Neuronal stem cell (in vitro differentiated cells): ENCODE measurements around the gene TPO.

Experiments
- DNase-seq: peaks from one replicate; pipeline ENCODE4 v3.0.0-alpha.2; 2013; ENCODE audit warnings: low spot score
- H2AFZ ChIP-seq: one replicate; pipeline ENCODE4 v1.6.1; 2013; ENCODE audit warnings: mild to moderate bottlenecking, low read length, inconsistent platforms
- H2AK5ac ChIP-seq: 2 replicates; pipeline ENCODE4 v1.6.1; 2013; ENCODE audit warnings: low read depth, mild to moderate bottlenecking, inconsistent platforms, low read length, moderate library complexity, mixed read lengths
- H2BK120ac ChIP-seq: 2 replicates; pipeline ENCODE4 v1.6.1; 2013; ENCODE audit warnings: low read depth, mild to moderate bottlenecking, inconsistent platforms, low read length, moderate library complexity, mixed read lengths
- H2BK12ac ChIP-seq: one replicate; pipeline ENCODE4 v1.6.1; 2013; ENCODE audit warnings: low read length, inconsistent platforms
- H2BK15ac ChIP-seq: 2 replicates; pipeline ENCODE4 v1.6.1; 2013; ENCODE audit warnings: mild to moderate bottlenecking, low read length, inconsistent platforms, mixed read lengths
- H2BK5ac ChIP-seq: one replicate; pipeline ENCODE4 v1.6.1; 2013; ENCODE audit warnings: inconsistent platforms, mild to moderate bottlenecking, low read length, moderate library complexity
- H3K14ac ChIP-seq: one replicate; pipeline ENCODE4 v1.6.1; 2013; ENCODE audit warnings: low read length, inconsistent platforms
- H3K18ac ChIP-seq: 2 replicates; pipeline ENCODE4 v1.6.1; 2013; ENCODE audit warnings: low read length, inconsistent platforms
- H3K23ac ChIP-seq: 2 replicates; pipeline ENCODE4 v1.6.1; 2013; ENCODE audit warnings: low read depth, mild to moderate bottlenecking, mixed read lengths, low read length, inconsistent platforms; ENCODE audit not compliant: poor library complexity
- H3K27ac ChIP-seq: replicated peaks from 3 replicates; pipeline ENCODE4 v1.5.1; 2013; ENCODE audit warnings: low read length, inconsistent platforms
- H3K27me3 ChIP-seq, 3 experiments: 2 replicates each; pipeline ENCODE4 v1.6.1; 2013; ENCODE audit warnings: low read length in 3 of 3, mild to moderate bottlenecking in 2 of 3, inconsistent platforms in 1 of 3, low read depth in 1 of 3, mixed read lengths in 1 of 3, moderate library complexity in 1 of 3; ENCODE audit not compliant: control insufficient read depth in 3 of 3, insufficient read depth in 3 of 3
- H3K36me3 ChIP-seq, 2 donors: replicated peaks in 1 of 2; 2 replicates each; pipeline ENCODE4 v1.6.1; 2013; ENCODE audit warnings: low read length in 2 of 2; ENCODE audit not compliant: control insufficient read depth in 2 of 2, insufficient read depth in 2 of 2
- H3K4ac ChIP-seq: 2 replicates; pipeline ENCODE4 v1.6.1; 2013; ENCODE audit warnings: inconsistent platforms, mild to moderate bottlenecking, low read length, moderate library complexity
- H3K4me1 ChIP-seq, 2 donors: 1 replicate in 1 of 2; 2 replicates in 1 of 2; pipeline ENCODE4 v1.6.1; 2013; ENCODE audit warnings: low read length in 2 of 2, low read depth in 1 of 2; ENCODE audit not compliant: control insufficient read depth in 2 of 2, insufficient read depth in 1 of 2
- H3K4me2 ChIP-seq: one replicate; pipeline ENCODE4 v1.6.1; 2013; ENCODE audit warnings: mild to moderate bottlenecking, low read length, inconsistent platforms; ENCODE audit not compliant: insufficient read depth, poor library complexity, severe bottlenecking
- H3K4me3 ChIP-seq, 2 donors: 2 replicates each; pipeline ENCODE4 v1.5.1; 2013; ENCODE audit warnings: low read length in 2 of 2, mild to moderate bottlenecking in 2 of 2, inconsistent platforms in 1 of 2, moderate library complexity in 1 of 2
- H3K79me1 ChIP-seq: one replicate; pipeline ENCODE4 v1.6.1; 2013; ENCODE audit warnings: low read depth, mild to moderate bottlenecking, inconsistent platforms, low read length, moderate library complexity
- H3K9ac ChIP-seq: one replicate; pipeline ENCODE4 v1.6.1; 2013; ENCODE audit warnings: mild to moderate bottlenecking, low read depth, low read length, inconsistent platforms; ENCODE audit not compliant: poor library complexity
- H3K9me3 ChIP-seq, 2 donors: replicated peaks in 1 of 2; 2 replicates each; pipeline versions ENCODE3 to v1.6.1; 2013; ENCODE audit warnings: low read length in 2 of 2, mild to moderate bottlenecking in 2 of 2, inconsistent platforms in 1 of 2, low read depth in 1 of 2, mixed read lengths in 1 of 2, moderate library complexity in 1 of 2; ENCODE audit not compliant: control insufficient read depth in 2 of 2, insufficient read depth in 1 of 2
- H4K8ac ChIP-seq: one replicate; pipeline ENCODE4 v1.6.1; 2013; ENCODE audit warnings: low read depth, mild to moderate bottlenecking, inconsistent platforms, low read length, moderate library complexity
- H4K91ac ChIP-seq: one replicate; pipeline ENCODE4 v1.6.1; 2013; ENCODE audit warnings: low read length, low read depth, mild to moderate bottlenecking, inconsistent platforms; ENCODE audit not compliant: poor library complexity
- WGBS, 2 donors: extraction: QIAGEN DNeasy Blood & Tissue Kit; methylation state at CpG; one replicate each; pipeline ENCODE4 v1.1.7; 2013; ENCODE audit warnings: missing lambda C conversion rate in 2 of 2, mixed read lengths in 1 of 2; ENCODE audit not compliant: insufficient read length in 2 of 2, insufficient replicate concordance in 1 of 2; ENCODE audit errors: extremely low coverage in 2 of 2; 5-methylcytosine and 5-hydroxymethylcytosine counted together

The TPO gene

DNA sequence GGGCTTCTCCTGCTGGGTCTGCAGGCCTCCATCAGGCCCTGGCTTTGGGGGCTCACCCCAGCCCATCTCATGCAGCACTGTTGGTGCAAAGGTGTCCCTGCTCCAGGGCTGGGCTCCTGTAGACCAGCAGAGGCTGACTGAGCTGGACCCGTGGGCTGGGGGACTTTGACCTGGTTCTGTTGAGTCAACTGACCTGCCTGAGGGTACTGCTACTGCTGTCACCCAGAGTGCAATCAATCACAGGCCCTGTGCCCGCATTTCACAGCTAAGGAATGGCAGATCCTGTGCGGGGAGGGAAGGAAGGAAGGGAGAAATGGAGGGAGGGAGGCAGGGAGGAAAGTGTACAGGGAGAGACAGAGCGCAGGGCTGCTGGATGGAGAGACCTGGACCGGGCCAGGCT is 136.8 kb downstream of the TPO start:
- Histone ChIP-seq H4K91ac (no peak overlapping the region), H2AFZ (no peak overlapping the region)
- WGBS, 2 donors, result no CpG with 5 or more reads among the region's 5 CpGs

DNA sequence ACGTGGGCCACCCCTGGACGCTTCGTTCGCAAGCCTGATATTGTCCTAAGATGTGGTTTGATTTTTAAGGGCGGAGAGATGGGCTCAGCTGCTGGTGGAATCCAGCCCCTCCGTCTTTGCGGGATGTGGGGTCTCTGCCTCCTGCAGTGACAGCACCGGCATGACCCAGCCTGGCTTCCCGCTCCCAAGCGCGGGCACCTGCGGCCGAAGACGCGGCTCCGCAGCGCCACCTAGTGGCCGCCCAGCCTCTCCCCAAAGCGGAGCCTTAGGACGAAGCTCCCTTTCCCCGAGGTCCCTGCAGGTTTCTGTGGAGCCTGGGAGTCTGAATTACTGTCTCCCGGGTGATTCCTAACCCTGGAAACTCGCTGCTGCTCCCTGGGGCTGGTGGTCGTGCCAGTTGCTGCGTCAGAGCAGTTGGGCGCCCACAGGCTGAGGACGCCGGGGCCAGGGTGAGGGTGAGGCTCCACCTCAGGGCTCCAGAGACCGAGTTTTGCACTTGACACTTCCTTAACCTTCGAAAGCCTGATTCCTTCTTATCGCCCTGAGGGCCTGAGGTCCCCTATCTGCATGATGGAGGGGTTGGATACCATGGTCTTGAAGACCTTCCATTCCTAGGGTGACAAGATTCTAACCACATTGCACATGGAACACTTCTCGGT is 137.5 kb downstream of the TPO start:
- Histone ChIP-seq H3K14ac (no peak overlapping the region), H4K8ac (no peak overlapping the region), H3K4me3 (no peak overlapping the region), H3K27ac (no peak overlapping the region), H3K9ac (no peak overlapping the region), H2BK5ac (no peak overlapping the region), H3K4me1 (no peaks in the 10 kb centered on the region), H2BK15ac (no peak overlapping the region), H2AK5ac (no peak overlapping the region), H3K18ac (peak overlapping the region; percentile 29), H3K36me3 (no peaks in the 10 kb centered on the region), H3K27me3 (no peaks in the 10 kb centered on the region), H3K79me1 (no peaks in the 10 kb centered on the region), H4K91ac (no peak overlapping the region), H2BK120ac (no peak overlapping the region), H3K23ac (no peak overlapping the region), H3K4ac (no peak overlapping the region), H2BK12ac (no peak overlapping the region), H3K4me2 (no peak overlapping the region), H3K9me3 (no peaks in the 10 kb centered on the region), H2AFZ (peak overlapping the region; percentile 70)
- DNase-seq, result peak; percentile 48
- no CpG with 5 or more reads among the region's 32 CpGs for WGBS, 2 donors

More for the DNA sequence above, 136.8 kb downstream of the TPO start:
- H3K9me3 ChIP-seq, result no peaks in the 10 kb centered on the region
- H3K9ac ChIP-seq, result no peak overlapping the region
- H3K79me1 ChIP-seq, result no peaks in the 10 kb centered on the region
- H3K27ac ChIP-seq, result no peak overlapping the region
- H2AK5ac ChIP-seq, result no peak overlapping the region
- no peak overlapping the region for H3K23ac ChIP-seq
- no peak overlapping the region for H2BK5ac ChIP-seq
- no peak overlapping the region for H2BK120ac ChIP-seq
- no peaks in the 10 kb centered on the region for H3K36me3 ChIP-seq
- H2BK15ac ChIP-seq, result no peak overlapping the region
- no peak overlapping the region for H3K14ac ChIP-seq
- no peak overlapping the region for H4K8ac ChIP-seq
- H2BK12ac ChIP-seq, result peak overlapping the region; percentile 14
- H3K4me3 ChIP-seq, result no peak overlapping the region
- no peak overlapping the region for H3K4ac ChIP-seq
- DNase-seq, result no peak
- peak overlapping the region; percentile 15 for H3K18ac ChIP-seq
- no peaks in the 10 kb centered on the region for H3K4me1 ChIP-seq
- no peak overlapping the region for H3K4me2 ChIP-seq
- no peaks in the 10 kb centered on the region for H3K27me3 ChIP-seq

DNA sequence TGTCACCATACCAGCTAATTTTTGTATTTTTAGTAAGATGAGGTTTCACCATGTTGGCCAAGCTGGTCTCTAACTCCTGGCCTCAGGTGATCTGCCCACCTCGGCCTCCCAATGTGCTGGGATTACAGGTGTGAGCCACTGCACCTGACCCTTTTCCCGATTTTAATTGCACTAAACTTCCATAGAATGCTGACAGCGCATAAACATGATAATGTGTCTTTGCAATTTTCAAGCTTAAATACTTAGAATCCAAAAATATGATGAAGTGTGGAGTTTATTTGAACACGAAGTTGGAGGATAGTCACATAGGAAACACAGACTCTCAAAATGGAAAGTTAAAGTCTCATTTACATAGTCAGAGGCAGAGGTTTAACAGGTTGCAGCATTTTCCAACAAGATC is 138.6 kb downstream of the TPO start:
- Histone ChIP-seq H2BK15ac (no peak overlapping the region), H3K4me1 (no peaks in the 10 kb centered on the region), H3K9ac (no peak overlapping the region), H2BK120ac (no peak overlapping the region), H3K14ac (no peak overlapping the region), H3K27ac (no peak overlapping the region), H3K27me3 (no peaks in the 10 kb centered on the region), H2AK5ac (no peak overlapping the region), H3K4ac (no peak overlapping the region), H3K23ac (no peak overlapping the region), H3K79me1 (no peaks in the 10 kb centered on the region), H2BK12ac (no peak overlapping the region), H2AFZ (no peak overlapping the region), H2BK5ac (no peak overlapping the region), H3K36me3 (no peaks in the 10 kb centered on the region), H4K8ac (no peak overlapping the region), H3K9me3 (no peaks in the 10 kb centered on the region), H4K91ac (no peak overlapping the region), H3K4me3 (no peak overlapping the region), H3K18ac (no peak overlapping the region), H3K4me2 (no peak overlapping the region)
- no peak for DNase-seq
- WGBS, 2 donors, result no CpG with 5 or more reads among the region's 4 CpGs

DNA sequence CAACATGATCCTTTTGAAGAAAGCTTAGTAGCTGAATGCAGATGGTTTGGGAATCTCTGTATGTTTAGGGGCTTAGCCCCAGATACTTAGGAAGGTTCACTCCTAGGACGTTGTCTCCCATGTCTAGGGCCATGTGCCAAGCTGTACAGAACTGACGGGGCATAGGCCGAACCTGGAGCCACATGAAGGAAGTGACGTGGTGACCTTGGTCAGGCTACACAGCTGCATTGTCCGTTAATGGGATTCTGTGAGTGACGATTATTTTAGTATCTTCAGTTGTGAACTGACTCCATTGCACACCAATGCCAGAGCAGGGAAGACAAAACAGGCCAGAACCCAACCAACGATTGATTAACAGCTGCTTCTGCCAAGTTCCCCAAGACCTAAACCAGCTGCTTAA is 139.3 kb downstream of the TPO start:
- no peak overlapping the region for H3K14ac ChIP-seq
- no peak overlapping the region for H2AK5ac ChIP-seq
- no peak overlapping the region for H3K23ac ChIP-seq
- H2BK5ac ChIP-seq, result no peak overlapping the region
- H3K4me3 ChIP-seq, result no peak overlapping the region
- no peak overlapping the region for H4K8ac ChIP-seq
- H3K36me3 ChIP-seq, result no peaks in the 10 kb centered on the region
- no peak for DNase-seq
- H3K4ac ChIP-seq, result no peak overlapping the region
- H2BK15ac ChIP-seq, result no peak overlapping the region
- no peak overlapping the region for H3K4me2 ChIP-seq
- H3K79me1 ChIP-seq, result no peaks in the 10 kb centered on the region
- no peaks in the 10 kb centered on the region for H3K9me3 ChIP-seq
- H2BK120ac ChIP-seq, result no peak overlapping the region
- no peaks in the 10 kb centered on the region for H3K27me3 ChIP-seq
- H2BK12ac ChIP-seq, result no peak overlapping the region
- WGBS, 2 donors, result no CpG with 5 or more reads among the region's 7 CpGs
- no peaks in the 10 kb centered on the region for H3K4me1 ChIP-seq
- H2AFZ ChIP-seq, result no peak overlapping the region
- no peak overlapping the region for H3K27ac ChIP-seq
- no peak overlapping the region for H3K9ac ChIP-seq
- no peak overlapping the region for H3K18ac ChIP-seq
- H4K91ac ChIP-seq, result no peak overlapping the region
